ENCODE results near the gene MYL3. TPM values are rescaled to one million over a fixed set of nuclear protein-coding genes. Genes with fewer than 3 reads are reported as not detected.

The MYL3 gene
- polyA plus RNA-seq, 1 donor: 167 TPM

DNA sequence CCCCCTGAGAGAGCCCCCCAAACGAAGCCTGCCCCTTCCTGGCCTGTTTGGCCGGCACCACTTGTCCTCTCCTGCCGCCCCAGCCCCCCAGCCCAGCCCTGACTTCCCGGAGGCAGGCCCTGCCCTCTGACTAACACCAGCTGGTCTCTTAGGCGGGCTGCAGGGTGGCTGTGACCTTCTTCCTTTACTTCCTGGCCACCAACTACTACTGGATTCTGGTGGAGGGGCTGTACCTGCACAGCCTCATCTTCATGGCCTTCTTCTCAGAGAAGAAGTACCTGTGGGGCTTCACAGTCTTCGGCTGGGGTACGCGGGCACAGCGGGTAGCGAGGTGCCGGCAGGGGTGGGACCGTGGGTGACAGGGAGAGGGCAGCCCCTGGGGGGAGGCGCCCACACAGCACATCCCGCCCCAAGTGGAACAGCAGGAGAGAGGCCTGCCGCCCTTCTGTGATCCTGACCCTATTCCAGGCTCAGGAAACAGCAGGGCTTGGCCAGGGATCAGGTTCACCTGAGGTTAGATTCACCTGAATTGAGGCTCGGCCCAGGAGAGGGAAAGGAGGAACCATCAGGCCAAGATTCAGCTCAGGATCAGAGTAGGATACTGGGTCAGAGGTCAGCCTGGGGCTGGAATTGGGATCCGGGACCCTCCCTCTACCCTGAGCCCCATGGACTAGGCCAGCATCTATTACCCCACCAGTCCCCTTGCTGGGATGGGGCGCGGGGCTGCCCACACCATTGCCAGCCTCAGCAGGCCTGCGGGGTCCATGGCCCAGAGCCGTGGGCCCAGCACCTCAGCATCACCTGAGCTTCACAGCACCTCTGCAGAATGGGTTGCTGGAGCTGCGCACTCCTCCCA lies 36.1 kb upstream of the MYL3 start:
- DNase-seq: no peak

- no peak for DNase-seq
These were observed 35.3 kb upstream of the MYL3 start for GRCh38 chr3:46898321-46899150.

GRCh38 chr3:46897829-46898320 lies 34.6 kb upstream of the MYL3 start:
- no peak for DNase-seq

DNA sequence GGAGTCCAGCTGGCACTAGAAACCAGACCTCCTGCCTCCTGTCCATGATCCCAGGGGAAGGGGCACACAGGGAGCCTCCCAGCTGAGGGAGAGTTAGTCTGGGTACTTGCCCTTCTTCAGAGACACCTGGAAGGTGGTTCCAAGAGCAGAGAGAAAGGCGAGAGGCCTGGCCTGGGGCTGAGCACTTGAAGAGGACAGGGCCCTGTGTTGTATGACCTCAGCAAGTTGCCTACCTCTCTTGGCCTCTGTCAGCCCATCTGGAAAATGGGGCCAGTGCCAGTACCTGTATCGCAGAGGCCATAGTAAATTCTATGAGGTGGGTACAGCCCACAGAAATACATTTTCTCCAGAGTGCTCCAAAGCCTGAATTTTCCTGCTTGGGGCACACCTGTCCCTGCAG lies 33.8 kb upstream of the MYL3 start:
- no peak for DNase-seq

GRCh38 chr3:46896386-46896785 lies 33.1 kb upstream of the MYL3 start:
- DNase-seq: no peak

DNA sequence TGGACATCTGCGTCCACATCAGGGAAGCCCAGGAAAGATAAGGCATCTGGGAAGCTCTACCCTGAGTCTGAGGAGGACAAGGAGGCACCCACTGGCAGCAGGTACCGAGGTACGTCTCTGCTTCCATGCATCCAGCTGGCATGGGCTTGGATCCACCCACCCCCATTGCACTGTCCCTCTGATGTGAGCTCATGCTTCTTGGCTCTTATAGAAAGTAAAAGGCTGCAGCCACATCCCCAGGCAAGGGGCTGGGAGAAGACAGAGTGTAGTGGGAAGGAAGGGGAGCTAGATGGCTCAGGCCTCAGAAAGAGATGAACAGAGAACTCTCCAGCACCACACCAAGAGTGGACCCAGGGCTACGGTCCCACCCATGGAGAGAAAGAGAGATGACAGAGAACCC lies 32.5 kb upstream of the MYL3 start:
- DNase-seq: no peak

DNA sequence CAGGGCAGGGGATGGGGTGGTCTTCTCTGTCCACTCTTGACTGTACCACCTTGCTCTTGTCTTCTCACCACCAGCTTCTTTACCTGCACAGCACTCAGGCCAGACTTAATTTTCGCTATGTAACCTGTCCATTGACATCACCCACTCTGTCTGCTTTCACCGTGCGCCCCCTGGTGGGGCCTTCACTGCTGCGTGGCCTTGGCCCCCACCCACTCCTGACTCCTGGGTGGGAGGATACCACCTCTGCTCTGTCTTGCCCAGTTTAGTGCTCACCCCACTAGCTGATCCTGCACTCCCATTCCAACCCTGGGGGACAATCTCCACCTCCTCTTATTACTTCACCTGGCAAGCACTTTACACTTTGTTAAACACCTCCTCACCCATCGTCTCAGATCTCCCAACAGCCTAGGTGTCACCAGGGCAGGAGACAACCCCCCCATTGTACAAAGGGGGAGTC lies 32.0 kb upstream of the MYL3 start:
- DNase-seq: peak; percentile 71

GRCh38 chr3:46894256-46894655 lies 31.0 kb upstream of the MYL3 start:
- DNase-seq: no peak

GRCh38 chr3:46893763-46894162 lies 30.5 kb upstream of the MYL3 start:
- DNase-seq: no peak

- no peak for DNase-seq
These were observed 30.0 kb upstream of the MYL3 start for GRCh38 chr3:46893146-46893748.

GRCh38 chr3:46892285-46893145 lies 29.3 kb upstream of the MYL3 start:
- peak; percentile 45 for DNase-seq

GRCh38 chr3:46891132-46891531 lies 27.9 kb upstream of the MYL3 start:
- no peak for DNase-seq

GRCh38 chr3:46890132-46890531 lies 26.9 kb upstream of the MYL3 start:
- no peak for DNase-seq

DNA sequence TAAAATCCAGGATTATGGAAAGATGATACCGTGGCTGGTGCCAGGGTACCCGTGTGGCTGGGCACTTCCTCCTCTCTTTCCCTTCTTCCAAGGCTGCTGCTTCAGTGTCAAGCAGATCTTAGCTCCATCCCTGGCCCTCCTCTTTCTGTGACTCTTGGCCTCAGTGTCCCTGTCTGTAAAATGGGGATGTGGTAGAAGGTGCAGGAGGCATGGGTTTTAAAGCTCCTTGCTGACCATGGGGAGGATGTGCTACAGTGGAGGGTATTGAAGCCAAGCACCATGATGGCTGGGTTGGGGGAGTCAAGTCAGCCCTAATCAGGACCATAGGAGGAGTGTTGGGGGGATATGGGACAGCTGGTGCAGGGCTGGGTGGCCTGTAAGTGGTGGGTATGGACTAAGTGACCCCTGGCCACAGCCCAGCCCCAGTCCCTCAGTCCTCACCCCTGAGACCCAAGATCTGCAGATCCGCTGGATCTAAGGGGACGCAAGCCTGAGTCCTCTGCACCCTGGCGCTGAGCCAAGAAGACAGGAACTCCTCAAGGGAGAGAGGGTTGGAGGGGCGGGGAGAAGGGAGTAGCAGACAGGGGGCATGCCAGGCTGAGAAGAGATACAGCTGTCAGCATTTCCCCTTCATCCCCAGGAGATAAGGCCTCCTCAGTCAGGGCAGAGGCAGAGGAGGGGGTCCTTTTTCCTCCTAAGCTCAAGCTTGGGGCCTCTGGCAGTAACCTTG lies 26.3 kb upstream of the MYL3 start:
- no peak for DNase-seq

DNA sequence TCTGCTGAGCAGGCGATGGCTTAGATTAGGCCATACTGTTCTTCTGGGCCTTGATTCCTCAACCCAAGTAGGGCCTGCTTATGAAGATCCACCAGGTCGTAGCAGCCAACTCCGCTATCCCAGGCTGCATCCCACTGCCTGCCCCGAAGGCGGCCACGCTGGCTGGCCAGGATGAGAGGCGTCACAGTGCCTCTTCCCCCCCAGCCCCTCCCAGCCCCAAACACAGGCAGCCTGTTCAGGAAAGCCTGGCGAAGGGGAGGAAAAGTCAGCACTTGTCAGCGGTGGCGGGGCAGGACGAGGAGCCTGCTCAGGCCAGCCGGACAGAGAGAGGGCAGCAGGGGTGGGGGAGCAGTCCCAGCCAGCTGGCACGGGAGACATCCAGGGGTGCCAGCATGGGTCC lies 25.5 kb upstream of the MYL3 start:
- DNase-seq: no peak

DNA sequence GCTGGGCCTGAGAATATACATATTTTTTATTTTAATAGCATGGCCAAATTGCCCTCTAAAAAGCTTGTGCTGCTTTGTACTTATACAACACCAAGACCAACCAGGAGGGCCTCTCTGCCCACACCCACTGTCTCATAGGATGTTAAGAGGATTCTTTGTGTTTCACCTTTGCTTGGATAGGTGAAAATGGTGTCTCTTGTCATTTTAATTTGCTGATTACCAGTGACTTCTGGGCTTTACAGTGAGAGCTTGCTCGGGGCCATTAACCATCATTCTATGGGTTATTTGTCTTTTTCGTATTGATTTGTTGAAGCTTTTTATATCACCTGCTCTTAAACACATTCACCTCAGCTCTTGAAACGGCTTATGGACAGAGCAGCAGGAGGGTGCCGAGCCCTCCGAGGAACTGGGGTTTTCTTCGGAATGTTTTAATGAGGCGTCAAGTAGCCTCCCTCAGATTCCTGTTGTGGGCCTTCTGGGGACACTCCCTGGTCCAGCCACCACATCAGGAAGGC lies 24.8 kb upstream of the MYL3 start:
- DNase-seq: no peak

- no peak for DNase-seq
These were observed 22.4 kb upstream of the MYL3 start for GRCh38 chr3:46885612-46886011.

DNA sequence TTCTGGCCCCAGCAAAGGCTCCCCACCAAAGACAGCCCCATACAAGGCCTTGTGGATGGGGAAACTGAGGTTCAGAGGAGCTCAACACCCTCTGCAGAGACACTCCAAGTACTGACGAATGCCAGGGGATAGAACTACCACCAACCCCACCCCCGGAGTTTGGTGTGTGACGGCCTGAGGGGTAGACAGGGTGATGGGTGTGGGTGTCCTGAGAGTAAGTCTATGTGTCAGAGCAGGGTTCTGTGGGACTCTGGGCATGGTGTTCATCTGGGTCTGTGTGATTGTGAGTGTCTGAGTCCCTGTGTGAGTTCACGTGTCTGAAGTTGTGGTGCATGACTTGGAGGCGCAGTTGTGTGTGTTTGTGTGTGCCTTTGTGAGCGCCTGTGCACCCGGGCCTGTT lies 21.7 kb upstream of the MYL3 start:
- DNase-seq: no peak

- no peak for DNase-seq
These were observed 21.2 kb upstream of the MYL3 start for GRCh38 chr3:46884427-46884826.

- no peak for DNase-seq
These were observed 20.6 kb upstream of the MYL3 start for GRCh38 chr3:46883830-46884185.
